B cell (primary cell): Measurements from ENCODE around the gene ERRFI1. TPM values are rescaled to one million over a fixed set of nuclear protein-coding genes. Genes with fewer than 3 reads are reported as not detected.

Experiments
- ATAC-seq: fragments of 200-7000 bp; cut with Tn5 transposase; one replicate; pipeline ENCODE4 v1.10.0; 2021; ENCODE audit warnings: low read depth, mild to moderate bottlenecking, moderate number of reproducible peaks, moderate library complexity
- CTCF ChIA-PET: fragments of 350-600 bp; sonication (Branson Sonifier 250); formaldehyde crosslinking; loops from one replicate; lab custom pipeline; 2021; ENCODE audit warnings: antibody characterized with exemption, inconsistent platforms; lab: Charles Lee
- POLR2A ChIA-PET: fragments of 350-600 bp; sonication (Branson Sonifier 250); formaldehyde crosslinking; loops from one replicate; lab custom pipeline; 2021; ENCODE audit warnings: antibody characterized with exemption; lab: Charles Lee
- DNase-seq: peaks from one replicate; pipeline ENCODE4 v3.0.0; 2013
- H2AFZ ChIP-seq: 2 replicates; pipeline ENCODE4 v1.6.1; 2012; ENCODE audit warnings: mild to moderate bottlenecking, low read depth, low read length; ENCODE audit not compliant: insufficient read depth, poor library complexity, severe bottlenecking
- H3K27ac ChIP-seq, 2 donors: 1 replicate in 1 of 2; 2 replicates in 1 of 2; pipeline ENCODE4 v1.5.1; 2012 to 2013; ENCODE audit warnings: low read length in 2 of 2, mild to moderate bottlenecking in 2 of 2, moderate library complexity in 1 of 2
- H3K27me3 ChIP-seq, 4 experiments: fragments of 200-600 bp in 1 of 4; sonication (generic) in 1 of 4; replicated peaks in 1 of 4; 1 replicate in 2 of 4; 2 replicates in 2 of 4; pipeline versions ENCODE4 v1.6.1 to v1.7.0; 2013 to 2016; ENCODE audit warnings: low read length in 3 of 4, mild to moderate bottlenecking in 2 of 4, mixed read lengths in 1 of 4, moderate library complexity in 1 of 4; ENCODE audit not compliant: insufficient read depth in 4 of 4, control insufficient read depth in 3 of 4; ENCODE audit errors: control extremely low read depth in 1 of 4
- H3K36me3 ChIP-seq, 2 experiments: replicated peaks in 1 of 2; 1 replicate in 1 of 2; 2 replicates in 1 of 2; pipeline versions ENCODE4 v1.6.1 to v1.7.1; 2013; ENCODE audit warnings: low read length in 1 of 2; ENCODE audit not compliant: insufficient read depth in 2 of 2, control insufficient read depth in 1 of 2; ENCODE audit errors: control extremely low read depth in 1 of 2, extremely low read depth in 1 of 2
- H3K4me1 ChIP-seq, 2 donors: fragments of 200-600 bp in 1 of 2; sonication (generic) in 1 of 2; 1 replicate in 1 of 2; 2 replicates in 1 of 2; pipeline versions ENCODE4 v1.5.1 to v1.6.1; 2013 to 2017; ENCODE audit warnings: low read length in 2 of 2; ENCODE audit not compliant: control insufficient read depth in 2 of 2, insufficient read depth in 2 of 2
- H3K4me2 ChIP-seq: replicated peaks from 2 replicates; pipeline ENCODE3; 2012; ENCODE audit warnings: mild to moderate bottlenecking, low read depth, low read length; ENCODE audit not compliant: poor library complexity, severe bottlenecking
- H3K4me3 ChIP-seq, 5 experiments: fragments of 200-600 bp in 1 of 5; sonication (generic) in 1 of 5; 1 replicate in 3 of 5; 2 replicates in 2 of 5; pipeline versions ENCODE4 v1.5.1 to v1.7.0; 2011 to 2016; ENCODE audit warnings: low read length in 4 of 5, mild to moderate bottlenecking in 4 of 5, low read depth in 2 of 5, control low read depth in 1 of 5, moderate library complexity in 1 of 5; ENCODE audit not compliant: insufficient read depth in 1 of 5; ENCODE audit errors: control extremely low read depth in 1 of 5, extremely low read depth in 1 of 5
- H3K79me2 ChIP-seq: fragments of 200-600 bp; sonication (generic); one replicate; pipeline ENCODE4 v1.6.0; 2016; ENCODE audit warnings: low read length; ENCODE audit not compliant: control insufficient read depth, insufficient read depth
- H3K9ac ChIP-seq: fragments of 200-600 bp; sonication (generic); 2 replicates; pipeline ENCODE4 v1.6.1; 2017; ENCODE audit warnings: mild to moderate bottlenecking, low read length, moderate library complexity
- H3K9me3 ChIP-seq, 3 donors: one replicate each; pipeline versions ENCODE4 v1.6.1 to v1.7.1; 2013; ENCODE audit warnings: low read length in 2 of 3; ENCODE audit not compliant: control insufficient read depth in 2 of 3, insufficient read depth in 1 of 3; ENCODE audit errors: control extremely low read depth in 1 of 3
- H4K20me1 ChIP-seq: 2 replicates; pipeline ENCODE4 v1.6.0; 2012; ENCODE audit warnings: mild to moderate bottlenecking, low read length; ENCODE audit not compliant: insufficient read depth, control insufficient read depth, poor library complexity, severe bottlenecking
- H3K27ac Mint-ChIP-seq: one replicate; pipeline ENCODE4 v1.8.0; 2021; ENCODE audit warnings: mixed read lengths
- H3K27me3 Mint-ChIP-seq: one replicate; pipeline ENCODE4 v1.8.0; 2021; ENCODE audit warnings: mixed read lengths
- H3K4me1 Mint-ChIP-seq: one replicate; pipeline ENCODE4 v1.8.0; 2021; ENCODE audit warnings: mixed read lengths
- H3K4me3 Mint-ChIP-seq: one replicate; pipeline ENCODE4 v1.8.0; 2021; ENCODE audit warnings: mixed read lengths
- H3K9me3 Mint-ChIP-seq: one replicate; pipeline ENCODE4 v1.8.0; 2022; ENCODE audit warnings: mixed read lengths; ENCODE audit not compliant: insufficient read depth
- EZH2 ChIP-seq: IDR thresholded peaks from 2 replicates; pipeline ENCODE4 v1.6.1; 2012; ENCODE audit warnings: borderline replicate concordance, low read depth, mild to moderate bottlenecking, moderate library complexity, low read length; ENCODE audit not compliant: insufficient read depth, poor library complexity, severe bottlenecking
- WGBS: methylation state at CpG from one replicate; pipeline ENCODE4 v1.1.5; 2013; ENCODE audit warnings: missing lambda C conversion rate; ENCODE audit not compliant: insufficient coverage; 5-methylcytosine and 5-hydroxymethylcytosine counted together
- intact Hi-C: fragments of 100-400 bp; cut with micrococcal nuclease; formaldehyde crosslinking; loops from one replicate; pipeline ENCODE4 v1.10.0; 2022
- polyA plus RNA-seq: library from polyadenylated mRNA; depleted of rRNA; stranded (reverse); fragments of >200 nt; gene quantifications from 2 replicates; pipeline ENCODE4 v1.2.3, GENCODE V29; 2012
- total RNA-seq, 2 donors: library from RNA; stranded (reverse); fragments of 120-200 nt in 1 of 2; gene quantifications; 1 replicate in 1 of 2; 2 replicates in 1 of 2; pipeline versions ENCODE4 v1.2.3 to v1.2.4, GENCODE V29; 2013 to 2022
- TF ChIP-seq, protein P1 (sequence below): fragments of 200-600 bp; IDR thresholded peaks from one replicate; pipeline ENCODE4 v1.8.0; 2022; ENCODE audit warnings: antibody characterized with exemption, mild to moderate bottlenecking

The ERRFI1 gene
- total and polyA plus RNA-seq, 2 donors (not counting 1 experiment from before 2014, with no cell fraction given) = 1.5 to 2.0 TPM

GRCh38 chr1:8006037-8006963 lies 19.8 kb downstream of the ERRFI1 start:
- TF ChIP-seq, protein P1, sequence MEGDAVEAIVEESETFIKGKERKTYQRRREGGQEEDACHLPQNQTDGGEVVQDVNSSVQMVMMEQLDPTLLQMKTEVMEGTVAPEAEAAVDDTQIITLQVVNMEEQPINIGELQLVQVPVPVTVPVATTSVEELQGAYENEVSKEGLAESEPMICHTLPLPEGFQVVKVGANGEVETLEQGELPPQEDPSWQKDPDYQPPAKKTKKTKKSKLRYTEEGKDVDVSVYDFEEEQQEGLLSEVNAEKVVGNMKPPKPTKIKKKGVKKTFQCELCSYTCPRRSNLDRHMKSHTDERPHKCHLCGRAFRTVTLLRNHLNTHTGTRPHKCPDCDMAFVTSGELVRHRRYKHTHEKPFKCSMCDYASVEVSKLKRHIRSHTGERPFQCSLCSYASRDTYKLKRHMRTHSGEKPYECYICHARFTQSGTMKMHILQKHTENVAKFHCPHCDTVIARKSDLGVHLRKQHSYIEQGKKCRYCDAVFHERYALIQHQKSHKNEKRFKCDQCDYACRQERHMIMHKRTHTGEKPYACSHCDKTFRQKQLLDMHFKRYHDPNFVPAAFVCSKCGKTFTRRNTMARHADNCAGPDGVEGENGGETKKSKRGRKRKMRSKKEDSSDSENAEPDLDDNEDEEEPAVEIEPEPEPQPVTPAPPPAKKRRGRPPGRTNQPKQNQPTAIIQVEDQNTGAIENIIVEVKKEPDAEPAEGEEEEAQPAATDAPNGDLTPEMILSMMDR = no peak
- TF ChIP-seq EZH2 = no peak
- POLR2A ChIA-PET = no interaction called here
- Histone ChIP-seq H3K79me2 (no peaks in the 10 kb centered on the region), H3K9ac (no peak overlapping the region), H3K36me3 (peaks cover 0 to 3% of the 10 kb centered on the region in 2 experiments), H3K4me1 (no peaks in the 10 kb centered on the region), H4K20me1 (no peaks in the 10 kb centered on the region), H3K27ac (no peak overlapping the region), H3K4me3 (no peak overlapping the region), H3K4me2 (no peak overlapping the region), H3K27me3 (no peaks in the 10 kb centered on the region), H3K9me3 (no peaks in the 10 kb centered on the region), H2AFZ (no peak overlapping the region)
- CTCF ChIA-PET = interaction anchor here (1.7 kb wide), 1 partner anchor 9 kb away, joined by 11 read pairs; no protein-coding TSS in a partner anchor
- Mint-ChIP-seq H3K27ac (no peak overlapping the region), H3K9me3 (no peaks in the 10 kb centered on the region), H3K4me1 (no peaks in the 10 kb centered on the region), H3K4me3 (no peak overlapping the region), H3K27me3 (no peaks in the 10 kb centered on the region)
- intact Hi-C loops = no loop called here
- ATAC-seq = no peak
- 100% methylated on average over 8 of the region's 12 CpGs for WGBS
- DNase-seq = no peak
